Loucy (cell line): ENCODE measurements around the gene OR13C4.
A peak's percentile ranks its signal among the peaks of the same experiment; 100 is the strongest.

Source experiments
- H2AFZ ChIP-seq: fragments of 200-600 bp; sonication (generic); 2 replicates; pipeline ENCODE4 v1.6.0; 2016; ENCODE audit warnings: antibody characterized with exemption, mild to moderate bottlenecking, low read length, moderate library complexity
- H3F3A ChIP-seq: fragments of 200-600 bp; 2 replicates; pipeline ENCODE4 v1.6.0; 2016; ENCODE audit warnings: antibody characterized with exemption, low read depth, mild to moderate bottlenecking
- H3K27me3 ChIP-seq: fragments of 200-600 bp; sonication (generic); 2 replicates; pipeline ENCODE4 v1.6.1; 2014; ENCODE audit warnings: low read length, mild to moderate bottlenecking; ENCODE audit not compliant: insufficient read depth, poor library complexity, severe bottlenecking
- H3K36me3 ChIP-seq: fragments of 200-600 bp; sonication (generic); 2 replicates; pipeline ENCODE4 v1.6.1; 2016; ENCODE audit warnings: low read length; ENCODE audit not compliant: insufficient read depth
- H3K4me1 ChIP-seq: fragments of 200-600 bp; sonication (generic); 2 replicates; pipeline ENCODE4 v1.5.1; 2014; ENCODE audit warnings: low read length, mild to moderate bottlenecking; ENCODE audit not compliant: insufficient read depth, poor library complexity, severe bottlenecking
- H3K4me2 ChIP-seq: fragments of 200-600 bp; sonication (generic); 2 replicates; pipeline ENCODE4 v1.6.0; 2014; ENCODE audit warnings: antibody characterized with exemption, low read length, low read depth, mild to moderate bottlenecking; ENCODE audit not compliant: poor library complexity, severe bottlenecking
- H3K4me3 ChIP-seq: fragments of 200-600 bp; sonication (generic); 2 replicates; pipeline ENCODE4 v1.5.1; 2014; ENCODE audit warnings: low read length, mild to moderate bottlenecking, mixed read lengths; ENCODE audit not compliant: poor library complexity, severe bottlenecking
- H3K79me2 ChIP-seq: fragments of 200-600 bp; sonication (generic); 2 replicates; pipeline ENCODE4 v1.6.1; 2014; ENCODE audit warnings: low read length; ENCODE audit not compliant: insufficient read depth
- H3K9ac ChIP-seq: fragments of 200-600 bp; sonication (generic); 2 replicates; pipeline ENCODE4 v1.6.0; 2014; ENCODE audit warnings: mild to moderate bottlenecking, low read depth, low read length, moderate library complexity; ENCODE audit not compliant: poor library complexity, severe bottlenecking
- H3K9me2 ChIP-seq: fragments of 200-600 bp; sonication (generic); replicated peaks from 2 replicates; pipeline ENCODE4 v1.6.1; 2016; ENCODE audit warnings: low read depth, low read length, mixed read lengths
- H3K9me3 ChIP-seq: fragments of 200-600 bp; sonication (generic); 2 replicates; pipeline ENCODE4 v1.6.1; 2014; ENCODE audit warnings: mild to moderate bottlenecking, antibody characterized with exemption, low read length, low read depth; ENCODE audit not compliant: insufficient read depth
- H4K20me1 ChIP-seq: fragments of 200-600 bp; sonication (generic); 2 replicates; pipeline ENCODE4 v1.6.0; 2014; ENCODE audit warnings: antibody characterized with exemption, low read length, mild to moderate bottlenecking; ENCODE audit not compliant: insufficient read depth, poor library complexity, severe bottlenecking
- CTCF ChIP-seq: fragments of 200-600 bp; sonication (generic); conservative IDR thresholded peaks from 2 replicates; pipeline ENCODE4 v1.5.1; 2014; ENCODE audit warnings: mild to moderate bottlenecking, antibody characterized with exemption, low read length
- EZH2phosphoT487 ChIP-seq: fragments of 200-600 bp; IDR thresholded peaks from 2 replicates; pipeline ENCODE4 v1.6.1; 2018; ENCODE audit warnings: antibody characterized with exemption, mild to moderate bottlenecking, moderate library complexity, borderline replicate concordance

Gene OR13C4

GRCh38 chr9:104494808-104495207, 32.2 kb downstream of the OR13C4 start:
- Histone ChIP-seq H3F3A (no peaks in the 10 kb centered on the region), H3K36me3 (no peaks in the 10 kb centered on the region), H4K20me1 (no peaks in the 10 kb centered on the region), H3K4me3 (no peak overlapping the region), H3K4me1 (no peaks in the 10 kb centered on the region), H3K27me3 (no peaks in the 10 kb centered on the region), H3K9ac (no peak overlapping the region), H3K79me2 (no peaks in the 10 kb centered on the region), H3K9me2 (no peaks in the 10 kb centered on the region), H2AFZ (no peak overlapping the region), H3K4me2 (no peak overlapping the region), H3K9me3 (no peaks in the 10 kb centered on the region)
- TF ChIP-seq EZH2phosphoT487 (no peak), CTCF (peak; percentile 53)

DNA sequence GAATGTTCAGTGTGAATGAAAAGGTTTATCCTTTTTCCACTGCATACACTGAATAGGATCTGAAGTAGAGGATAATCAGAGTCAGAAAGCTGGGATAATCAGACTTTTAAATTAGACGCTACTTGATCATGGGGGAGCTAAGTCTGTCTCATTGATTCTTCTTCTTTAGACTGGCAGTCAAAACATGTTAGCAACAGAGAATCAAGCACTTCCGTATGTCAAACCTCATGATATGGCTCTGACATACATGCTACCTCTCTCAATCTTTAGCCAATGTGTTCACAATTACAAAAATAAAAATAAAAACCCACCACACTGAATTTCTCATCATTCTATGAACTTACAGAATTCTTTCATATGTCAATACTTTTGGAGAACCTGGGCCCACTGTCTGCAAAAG, 42.0 kb downstream of the OR13C4 start:
- H3K9me2 ChIP-seq = no peaks in the 10 kb centered on the region
- H3K9ac ChIP-seq = no peak overlapping the region
- no peak overlapping the region for H3K4me3 ChIP-seq
- no peak overlapping the region for H2AFZ ChIP-seq
- H3K9me3 ChIP-seq = no peaks in the 10 kb centered on the region
- no peaks in the 10 kb centered on the region for H4K20me1 ChIP-seq
- H3K4me2 ChIP-seq = no peak overlapping the region
- H3K36me3 ChIP-seq = no peaks in the 10 kb centered on the region
- H3F3A ChIP-seq = no peaks in the 10 kb centered on the region
- TF ChIP-seq CTCF = no peak
- TF ChIP-seq EZH2phosphoT487 = no peak
- H3K27me3 ChIP-seq = no peaks in the 10 kb centered on the region
- no peaks in the 10 kb centered on the region for H3K79me2 ChIP-seq
- no peaks in the 10 kb centered on the region for H3K4me1 ChIP-seq

DNA sequence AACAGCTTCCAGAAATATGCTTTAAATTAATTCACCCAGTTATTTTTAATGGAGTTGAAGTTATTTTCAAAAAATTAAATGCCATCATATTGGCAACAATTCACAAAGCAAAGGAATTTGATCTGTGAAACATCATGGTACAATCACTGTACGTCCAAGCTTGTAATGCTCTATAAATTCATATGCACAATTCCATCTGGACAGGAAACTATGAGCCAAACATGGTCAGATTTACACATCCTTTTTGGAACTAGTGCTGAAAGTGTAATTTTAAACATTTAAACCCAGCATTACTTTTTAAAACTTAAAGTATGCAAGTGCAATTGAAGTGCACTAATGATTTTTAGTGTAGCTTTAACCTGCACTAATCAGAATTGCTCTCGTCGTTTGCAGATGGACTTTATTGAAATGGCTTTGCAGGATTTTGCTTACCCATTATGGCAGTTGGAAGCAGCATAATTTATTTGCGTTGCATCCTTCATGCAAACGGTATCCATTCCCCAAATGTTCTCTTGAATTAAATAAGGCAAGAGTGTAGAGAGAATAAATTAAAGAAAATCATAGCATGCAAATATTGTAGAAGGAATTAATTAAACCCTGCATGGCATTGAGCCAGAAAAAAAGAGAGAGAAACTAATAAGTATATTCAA, 44.0 kb downstream of the OR13C4 start:
- Histone ChIP-seq H3K27me3 (no peaks in the 10 kb centered on the region), H3K9me2 (no peaks in the 10 kb centered on the region), H4K20me1 (no peaks in the 10 kb centered on the region), H3K36me3 (no peaks in the 10 kb centered on the region), H3K9ac (no peak overlapping the region), H3K9me3 (no peaks in the 10 kb centered on the region), H3K4me2 (no peak overlapping the region), H3K4me1 (no peaks in the 10 kb centered on the region), H3F3A (no peaks in the 10 kb centered on the region), H3K79me2 (no peaks in the 10 kb centered on the region), H3K4me3 (no peak overlapping the region), H2AFZ (no peak overlapping the region)
- TF ChIP-seq EZH2phosphoT487 (no peak), CTCF (no peak)
